Mesenchymal stem cell (in vitro differentiated cells and primary cell): Measurements from ENCODE around the gene ZNF442.

Experiments
- DNase-seq: peaks from one replicate; pipeline ENCODE4 v3.0.0-alpha.2; 2013
- H2AFZ ChIP-seq: one replicate; pipeline ENCODE4 v1.6.1; 2013; ENCODE audit warnings: low read depth, mild to moderate bottlenecking, control low read depth, inconsistent platforms, low read length, moderate library complexity
- H2AK5ac ChIP-seq: 2 replicates; pipeline ENCODE4 v1.6.1; 2013; ENCODE audit warnings: low read length, moderate library complexity, mild to moderate bottlenecking, inconsistent platforms; ENCODE audit not compliant: severe bottlenecking
- H2BK120ac ChIP-seq: one replicate; pipeline ENCODE4 v1.6.1; 2013; ENCODE audit warnings: low read depth, mild to moderate bottlenecking, inconsistent platforms, low read length, moderate library complexity
- H2BK12ac ChIP-seq, 2 experiments: one replicate each; pipeline ENCODE4 v1.6.1; 2013; ENCODE audit warnings: inconsistent platforms in 2 of 2, low read length in 2 of 2, mild to moderate bottlenecking in 2 of 2, moderate library complexity in 2 of 2, control low read depth in 1 of 2
- H2BK15ac ChIP-seq: one replicate; pipeline ENCODE4 v1.6.1; 2013; ENCODE audit warnings: mild to moderate bottlenecking, low read depth, inconsistent platforms; ENCODE audit not compliant: poor library complexity, severe bottlenecking
- H2BK5ac ChIP-seq: 2 replicates; pipeline ENCODE4 v1.6.1; 2013; ENCODE audit warnings: low read depth, mild to moderate bottlenecking, low read length, control low read depth, inconsistent platforms; ENCODE audit not compliant: poor library complexity, severe bottlenecking
- H3K14ac ChIP-seq, 2 experiments: one replicate each; pipeline ENCODE4 v1.6.1; 2013; ENCODE audit warnings: inconsistent platforms in 2 of 2, low read length in 2 of 2, control low read depth in 1 of 2, mild to moderate bottlenecking in 1 of 2, moderate library complexity in 1 of 2
- H3K18ac ChIP-seq, 2 experiments: one replicate each; pipeline ENCODE4 v1.6.1; 2013; ENCODE audit warnings: inconsistent platforms in 2 of 2, low read length in 2 of 2, control low read depth in 1 of 2, low read depth in 1 of 2, mild to moderate bottlenecking in 1 of 2
- H3K23ac ChIP-seq, 2 experiments: one replicate each; pipeline ENCODE4 v1.6.1; 2013; ENCODE audit warnings: inconsistent platforms in 2 of 2, low read length in 2 of 2, mild to moderate bottlenecking in 2 of 2, moderate library complexity in 2 of 2, control low read depth in 1 of 2
- H3K27ac ChIP-seq: 2 replicates; pipeline ENCODE4 v1.5.1; 2013; ENCODE audit warnings: mild to moderate bottlenecking, moderate library complexity, low read length, control low read depth, inconsistent platforms; ENCODE audit not compliant: poor library complexity, severe bottlenecking
- H3K27me3 ChIP-seq, 2 experiments: 2 replicates each; pipeline versions ENCODE4 v1.6.1 to v1.7.0; 2013; ENCODE audit warnings: low read length in 2 of 2, mild to moderate bottlenecking in 2 of 2, moderate library complexity in 2 of 2, control low read depth in 1 of 2, inconsistent platforms in 1 of 2; ENCODE audit not compliant: control insufficient read depth in 1 of 2, insufficient read depth in 1 of 2
- H3K36me3 ChIP-seq, 2 experiments: 2 replicates each; pipeline versions ENCODE4 v1.6.1 to v1.7.0; 2013; ENCODE audit warnings: low read length in 2 of 2, control low read depth in 1 of 2, inconsistent platforms in 1 of 2, low read depth in 1 of 2, mild to moderate bottlenecking in 1 of 2; ENCODE audit not compliant: insufficient read depth in 2 of 2, control insufficient read depth in 1 of 2
- H3K4ac ChIP-seq, 2 experiments: one replicate each; pipeline ENCODE4 v1.6.1; 2013; ENCODE audit warnings: inconsistent platforms in 2 of 2, low read length in 2 of 2, mild to moderate bottlenecking in 2 of 2, moderate library complexity in 2 of 2, control low read depth in 1 of 2, low read depth in 1 of 2
- H3K4me1 ChIP-seq: 2 replicates; pipeline ENCODE4 v1.6.1; 2013; ENCODE audit warnings: low read depth, low read length, control low read depth; ENCODE audit not compliant: control insufficient read depth, insufficient read depth
- H3K4me2 ChIP-seq: 2 replicates; pipeline ENCODE4 v1.6.1; 2013; ENCODE audit warnings: low read length, mild to moderate bottlenecking, inconsistent platforms; ENCODE audit not compliant: poor library complexity, severe bottlenecking
- H3K4me3 ChIP-seq, 2 experiments: 2 replicates each; pipeline versions ENCODE4 v1.5.1 to v1.7.0; 2013; ENCODE audit warnings: low read length in 2 of 2, mild to moderate bottlenecking in 2 of 2, control low read depth in 1 of 2, low read depth in 1 of 2; ENCODE audit not compliant: insufficient read depth in 1 of 2
- H3K79me1 ChIP-seq: replicated peaks from 2 replicates; pipeline ENCODE4 v1.6.1; 2013; ENCODE audit warnings: mild to moderate bottlenecking, control low read depth, low read length, inconsistent platforms; ENCODE audit not compliant: poor library complexity, severe bottlenecking
- H3K9ac ChIP-seq: 2 replicates; pipeline ENCODE4 v1.7.0; 2013; ENCODE audit warnings: mild to moderate bottlenecking, low read length, moderate library complexity
- H3K9me3 ChIP-seq: 2 replicates; pipeline ENCODE4 v1.7.0; 2013; ENCODE audit warnings: mild to moderate bottlenecking, low read length; ENCODE audit not compliant: control insufficient read depth
- H4K8ac ChIP-seq: one replicate; pipeline ENCODE4 v1.6.1; 2013; ENCODE audit warnings: inconsistent platforms, mild to moderate bottlenecking, low read length, moderate library complexity
- H4K91ac ChIP-seq: one replicate; pipeline ENCODE4 v1.6.1; 2013; ENCODE audit warnings: mild to moderate bottlenecking, low read length, inconsistent platforms
- WGBS: methylation state at CpG from one replicate; pipeline ENCODE4 v1.1.7; 2013; ENCODE audit warnings: mixed read lengths; 5-methylcytosine and 5-hydroxymethylcytosine counted together

Gene ZNF442

DNA sequence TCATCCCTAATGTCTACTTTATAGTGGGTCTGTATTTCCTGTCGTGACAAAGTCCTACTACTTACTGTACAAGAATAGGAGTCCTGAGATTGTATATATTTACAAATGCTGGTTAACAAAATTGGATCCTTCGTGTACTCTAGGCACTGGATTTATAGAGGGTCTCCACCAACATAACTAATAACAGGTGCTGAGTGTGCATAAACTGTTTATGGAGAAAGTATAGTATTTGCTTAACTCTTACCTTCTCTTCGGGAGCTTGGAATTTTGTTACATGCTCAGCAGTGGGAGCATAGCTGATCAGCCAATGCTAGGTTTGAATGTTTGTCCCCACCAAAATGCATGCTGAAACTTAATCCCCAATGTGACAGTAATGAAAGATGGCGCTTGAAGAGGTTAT lies 12.1 kb downstream of the ZNF442 start:
- no peak overlapping the region for H2BK15ac ChIP-seq
- no peak overlapping the region for H3K14ac ChIP-seq
- no peak overlapping the region for H3K4me2 ChIP-seq
- H3K79me1 ChIP-seq = no peaks in the 10 kb centered on the region
- WGBS = 88% methylated on average over 3 of the region's 4 CpGs
- peaks cover 0 to 22% of the 10 kb centered on the region in 2 experiments for H3K36me3 ChIP-seq
- H3K27me3 ChIP-seq = no peaks in the 10 kb centered on the region
- no peak overlapping the region for H4K91ac ChIP-seq
- no peak overlapping the region for H3K4me3 ChIP-seq
- H2AK5ac ChIP-seq = no peak overlapping the region
- no peak for DNase-seq
- no peak overlapping the region for H3K4ac ChIP-seq
- no peak overlapping the region for H4K8ac ChIP-seq
- H2BK12ac ChIP-seq = no peak overlapping the region
- H3K27ac ChIP-seq = no peak overlapping the region
- H2BK120ac ChIP-seq = no peak overlapping the region
- no peak overlapping the region for H3K23ac ChIP-seq
- H3K9me3 ChIP-seq = peaks cover 78% of the 10 kb centered on the region
- no peaks in the 10 kb centered on the region for H3K4me1 ChIP-seq
- H3K9ac ChIP-seq = no peak overlapping the region
- H2BK5ac ChIP-seq = no peak overlapping the region
- no peak overlapping the region for H3K18ac ChIP-seq
- H2AFZ ChIP-seq = no peak overlapping the region

DNA sequence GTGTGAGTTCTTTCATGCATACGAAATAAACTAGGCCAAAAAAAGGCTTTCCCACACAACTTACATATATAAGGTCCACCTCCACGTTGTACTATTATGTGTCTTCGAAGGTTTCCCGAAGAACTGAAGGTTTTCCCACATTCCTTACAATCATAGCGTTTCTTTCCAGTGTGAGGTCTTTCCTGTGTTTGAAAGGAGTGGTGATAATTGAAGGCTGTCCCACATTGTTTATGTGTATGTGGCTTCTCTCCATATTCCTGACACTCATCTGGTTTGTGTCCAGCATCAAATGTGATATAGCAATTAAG lies 14.6 kb downstream of the ZNF442 start:
- H3K79me1 ChIP-seq = no peaks in the 10 kb centered on the region
- H3K4me2 ChIP-seq = no peak overlapping the region
- H3K23ac ChIP-seq = no peak overlapping the region
- H3K4me3 ChIP-seq = peak overlapping the region in 1 of 2 experiments; percentile 50
- no peak overlapping the region for H3K9ac ChIP-seq
- no peak overlapping the region for H3K14ac ChIP-seq
- no peak for DNase-seq
- no peaks in the 10 kb centered on the region for H3K27me3 ChIP-seq
- no peak overlapping the region for H2BK5ac ChIP-seq
- no peak overlapping the region for H4K8ac ChIP-seq
- no peak overlapping the region for H2AK5ac ChIP-seq
- H3K9me3 ChIP-seq = peaks cover 84% of the 10 kb centered on the region
- peaks cover 0 to 22% of the 10 kb centered on the region in 2 experiments for H3K36me3 ChIP-seq
- H4K91ac ChIP-seq = no peak overlapping the region
- H3K4me1 ChIP-seq = no peaks in the 10 kb centered on the region
- no peak overlapping the region for H3K18ac ChIP-seq
- H2BK120ac ChIP-seq = no peak overlapping the region
- no peak overlapping the region for H3K4ac ChIP-seq
- no peak overlapping the region for H2BK15ac ChIP-seq
- H2BK12ac ChIP-seq = no peak overlapping the region
- 91% methylated on average over 4 of the region's 5 CpGs for WGBS
- H3K27ac ChIP-seq = no peak overlapping the region
- H2AFZ ChIP-seq = no peak overlapping the region

DNA sequence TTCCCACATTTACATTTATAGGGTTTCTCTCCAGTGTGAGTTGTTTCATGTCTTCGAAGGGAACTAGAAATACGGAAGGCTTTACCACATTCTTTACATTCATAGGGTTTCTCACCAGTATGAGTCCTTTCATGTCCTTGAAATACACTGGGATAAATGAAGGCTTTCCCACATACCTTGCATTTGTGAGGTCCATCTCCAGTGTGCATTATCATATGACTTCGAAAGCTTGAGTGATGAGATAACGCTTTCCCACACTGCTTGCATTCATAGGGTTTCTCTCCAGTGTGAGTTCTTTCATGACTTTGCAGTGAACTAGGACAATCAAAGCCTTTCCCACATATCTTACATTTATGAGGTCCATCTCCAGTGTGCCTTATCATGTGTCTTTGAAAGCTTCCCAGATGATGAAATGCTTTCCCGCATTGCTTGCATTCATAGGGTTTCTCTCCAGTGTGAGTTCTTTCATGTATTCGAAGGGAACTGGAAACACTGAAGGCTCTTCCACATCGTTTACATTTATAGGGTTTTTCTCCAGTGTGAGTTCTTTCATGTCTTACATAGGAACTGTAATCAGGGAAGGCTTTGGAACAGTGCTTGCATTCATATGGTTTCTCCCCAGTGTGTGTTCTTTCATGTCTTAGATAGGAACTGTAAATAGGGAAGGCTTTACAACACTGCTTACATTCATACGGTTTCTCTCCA lies 15.1 kb downstream of the ZNF442 start:
- H2BK120ac ChIP-seq = no peak overlapping the region
- peak overlapping the region in 1 of 2 experiments; percentile 50 for H3K4me3 ChIP-seq
- H4K8ac ChIP-seq = no peak overlapping the region
- no peak overlapping the region for H3K14ac ChIP-seq
- peaks cover 0 to 22% of the 10 kb centered on the region in 2 experiments for H3K36me3 ChIP-seq
- no peak overlapping the region for H3K27ac ChIP-seq
- no peak overlapping the region for H4K91ac ChIP-seq
- H3K79me1 ChIP-seq = no peaks in the 10 kb centered on the region
- no peak overlapping the region for H3K23ac ChIP-seq
- H3K9ac ChIP-seq = no peak overlapping the region
- H3K4ac ChIP-seq = no peak overlapping the region
- no peaks in the 10 kb centered on the region for H3K27me3 ChIP-seq
- no peak overlapping the region for H2BK12ac ChIP-seq
- no peak overlapping the region for H3K18ac ChIP-seq
- no peaks in the 10 kb centered on the region for H3K4me1 ChIP-seq
- peaks cover 87% of the 10 kb centered on the region for H3K9me3 ChIP-seq
- no peak overlapping the region for H2AK5ac ChIP-seq
- WGBS = 96% methylated on average over 8 of the region's 8 CpGs
- H2BK15ac ChIP-seq = no peak overlapping the region
- no peak for DNase-seq
- no peak overlapping the region for H2AFZ ChIP-seq
- no peak overlapping the region for H2BK5ac ChIP-seq
- H3K4me2 ChIP-seq = no peak overlapping the region

DNA sequence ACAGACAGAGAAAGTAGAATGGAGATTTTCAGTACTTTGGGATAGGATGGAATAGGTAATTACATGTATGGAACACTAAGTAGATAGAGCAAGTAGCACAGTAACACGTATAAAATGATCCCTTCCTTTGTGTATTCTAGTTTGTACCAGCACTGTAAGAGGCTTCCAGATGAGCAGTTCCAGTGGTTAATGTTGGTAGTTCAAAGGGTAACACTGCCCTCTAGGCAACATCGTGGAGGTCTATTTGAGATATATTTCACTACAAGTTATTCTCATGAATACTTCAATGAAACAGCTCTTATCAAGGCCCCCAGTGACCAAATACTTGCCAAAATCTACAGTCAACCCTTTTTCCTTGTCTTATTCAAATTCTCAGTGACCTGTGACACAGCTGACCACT lies 18.6 kb downstream of the ZNF442 start:
- no peak overlapping the region for H3K23ac ChIP-seq
- no peak overlapping the region for H3K9ac ChIP-seq
- H3K4me3 ChIP-seq = peak overlapping the region in 1 of 2 experiments; percentile 40
- H3K4ac ChIP-seq = no peak overlapping the region
- H2BK5ac ChIP-seq = no peak overlapping the region
- no peaks in the 10 kb centered on the region for H3K27me3 ChIP-seq
- H3K4me1 ChIP-seq = no peaks in the 10 kb centered on the region
- H3K4me2 ChIP-seq = no peak overlapping the region
- H2BK12ac ChIP-seq = no peak overlapping the region
- no peaks in the 10 kb centered on the region for H3K79me1 ChIP-seq
- no peak overlapping the region for H2BK15ac ChIP-seq
- H2AK5ac ChIP-seq = no peak overlapping the region
- peaks cover 86% of the 10 kb centered on the region for H3K9me3 ChIP-seq
- H3K27ac ChIP-seq = no peak overlapping the region
- H4K8ac ChIP-seq = no peak overlapping the region
- H4K91ac ChIP-seq = no peak overlapping the region
- no peak overlapping the region for H2BK120ac ChIP-seq
- H2AFZ ChIP-seq = no peak overlapping the region
- peaks cover 0 to 22% of the 10 kb centered on the region in 2 experiments for H3K36me3 ChIP-seq
- H3K14ac ChIP-seq = no peak overlapping the region
- no peak for DNase-seq
- 52% methylated on average over 1 of the region's 2 CpGs for WGBS
- no peak overlapping the region for H3K18ac ChIP-seq
